WERI-Rb-1 (cell line): ENCODE data around the gene ABI1.
A peak's percentile ranks its signal among the peaks of the same experiment; 100 is the strongest.

Source experiments
- DNase-seq: peaks from one replicate; pipeline ENCODE4 v3.0.0-alpha.2; 2020
- H3K27ac ChIP-seq: fragments of 250-450 bp; sonication (Bioruptor Pico); 2 replicates; pipeline ENCODE4 v1.5.1; 2020; ENCODE audit warnings: mild to moderate bottlenecking, moderate library complexity
- H3K27me3 ChIP-seq: fragments of 250-450 bp; sonication (Bioruptor Pico); 2 replicates; pipeline ENCODE4 v1.5.1; 2021; ENCODE audit warnings: mild to moderate bottlenecking, low read depth, moderate library complexity; ENCODE audit not compliant: insufficient read depth, severe bottlenecking
- H3K36me3 ChIP-seq: fragments of 250-450 bp; sonication (Bioruptor Pico); 2 replicates; pipeline ENCODE4 v1.5.1; 2020; ENCODE audit warnings: mild to moderate bottlenecking, moderate library complexity
- H3K4me3 ChIP-seq: 2 replicates; pipeline ENCODE4 v1.5.1; 2011; ENCODE audit warnings: low read depth, mild to moderate bottlenecking, control low read depth, low read length
- H3K9me3 ChIP-seq: fragments of 250-450 bp; sonication (Bioruptor Pico); 2 replicates; pipeline ENCODE4 v1.5.1; 2021; ENCODE audit warnings: mild to moderate bottlenecking, moderate library complexity; ENCODE audit not compliant: severe bottlenecking
- TF ChIP-seq, protein P1 (sequence below): IDR thresholded peaks from 2 replicates; pipeline ENCODE4 v1.5.1; 2011; ENCODE audit warnings: low read depth, mild to moderate bottlenecking, control low read depth, inconsistent platforms, low read length

ABI1 gene

GRCh38 chr10:26887611-26888215 lies 27.0 kb upstream of the ABI1 start:
- TF ChIP-seq, protein P1, sequence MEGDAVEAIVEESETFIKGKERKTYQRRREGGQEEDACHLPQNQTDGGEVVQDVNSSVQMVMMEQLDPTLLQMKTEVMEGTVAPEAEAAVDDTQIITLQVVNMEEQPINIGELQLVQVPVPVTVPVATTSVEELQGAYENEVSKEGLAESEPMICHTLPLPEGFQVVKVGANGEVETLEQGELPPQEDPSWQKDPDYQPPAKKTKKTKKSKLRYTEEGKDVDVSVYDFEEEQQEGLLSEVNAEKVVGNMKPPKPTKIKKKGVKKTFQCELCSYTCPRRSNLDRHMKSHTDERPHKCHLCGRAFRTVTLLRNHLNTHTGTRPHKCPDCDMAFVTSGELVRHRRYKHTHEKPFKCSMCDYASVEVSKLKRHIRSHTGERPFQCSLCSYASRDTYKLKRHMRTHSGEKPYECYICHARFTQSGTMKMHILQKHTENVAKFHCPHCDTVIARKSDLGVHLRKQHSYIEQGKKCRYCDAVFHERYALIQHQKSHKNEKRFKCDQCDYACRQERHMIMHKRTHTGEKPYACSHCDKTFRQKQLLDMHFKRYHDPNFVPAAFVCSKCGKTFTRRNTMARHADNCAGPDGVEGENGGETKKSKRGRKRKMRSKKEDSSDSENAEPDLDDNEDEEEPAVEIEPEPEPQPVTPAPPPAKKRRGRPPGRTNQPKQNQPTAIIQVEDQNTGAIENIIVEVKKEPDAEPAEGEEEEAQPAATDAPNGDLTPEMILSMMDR, result no peak
- no peak overlapping the region for H3K27ac ChIP-seq
- no peaks in the 10 kb centered on the region for H3K9me3 ChIP-seq
- no peak overlapping the region for H3K4me3 ChIP-seq
- no peaks in the 10 kb centered on the region for H3K27me3 ChIP-seq
- DNase-seq, result no peak
- H3K36me3 ChIP-seq, result no peaks in the 10 kb centered on the region

GRCh38 chr10:26881600-26882331 lies 21.0 kb upstream of the ABI1 start:
- Histone ChIP-seq H3K27me3 (no peaks in the 10 kb centered on the region), H3K36me3 (no peaks in the 10 kb centered on the region), H3K4me3 (no peak overlapping the region), H3K9me3 (no peaks in the 10 kb centered on the region), H3K27ac (no peak overlapping the region)
- DNase-seq, result no peak
- TF ChIP-seq, protein P1, result peak; percentile 39

- TF ChIP-seq, protein P1, result no peak
- no peak for DNase-seq
- Histone ChIP-seq H3K9me3 (no peaks in the 10 kb centered on the region), H3K27ac (no peak overlapping the region), H3K36me3 (no peaks in the 10 kb centered on the region), H3K27me3 (no peaks in the 10 kb centered on the region), H3K4me3 (no peak overlapping the region)
Measured at GRCh38 chr10:26879744-26880143, 19.0 kb upstream of the ABI1 start.

DNA sequence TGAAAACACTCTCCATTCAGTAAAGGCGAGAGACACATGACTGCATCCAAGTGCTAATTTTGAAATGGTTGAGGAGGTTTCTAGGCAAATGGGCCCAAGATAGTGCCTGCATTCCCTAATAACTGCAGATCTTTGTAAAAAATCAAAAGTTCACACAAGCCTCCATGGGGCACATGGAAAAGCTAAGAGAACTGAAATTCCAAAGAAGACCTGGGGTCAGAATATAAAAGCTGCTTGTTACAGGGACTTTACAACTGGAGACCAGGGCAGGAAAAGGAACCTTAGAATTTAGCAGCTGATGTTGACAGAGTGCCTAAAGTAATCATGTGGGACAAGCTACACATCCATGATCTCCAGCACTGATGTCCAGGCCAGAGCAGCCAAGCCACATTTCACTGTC lies 10.0 kb upstream of the ABI1 start:
- DNase-seq, result no peak
- no peaks in the 10 kb centered on the region for H3K36me3 ChIP-seq
- no peak overlapping the region for H3K4me3 ChIP-seq
- TF ChIP-seq, protein P1, result no peak
- no peaks in the 10 kb centered on the region for H3K9me3 ChIP-seq
- H3K27ac ChIP-seq, result no peak overlapping the region
- no peaks in the 10 kb centered on the region for H3K27me3 ChIP-seq

GRCh38 chr10:26869528-26869927 lies 8.8 kb upstream of the ABI1 start:
- TF ChIP-seq, protein P1, result no peak
- Histone ChIP-seq H3K27ac (no peak overlapping the region), H3K9me3 (no peaks in the 10 kb centered on the region), H3K36me3 (no peaks in the 10 kb centered on the region), H3K27me3 (no peaks in the 10 kb centered on the region), H3K4me3 (no peak overlapping the region)
- no peak for DNase-seq
